Measurements from ENCODE around the gene TLN1. TPM values are rescaled to one million over a fixed set of nuclear protein-coding genes. Genes with fewer than 3 reads are reported as not detected.

Gene TLN1
- total and polyA plus RNA-seq, 10 of the 15 experiments (the other 5 are each of a cell fraction or from before 2014, with no cell fraction given), result 11.6 to 305 (median 71.9) TPM

- TF ChIP-seq LARP7 (IDR thresholded peaks at IDR 0.05) (no peak), FOXK2 (IDR thresholded peaks at IDR 0.05) (no peak), STAT3 (IDR thresholded peaks at IDR 0.05; ENCODE audit: low read depth, low read length) (no peak), ZSCAN29 (IDR thresholded peaks at IDR 0.05) (no peak), EGR1 (IDR thresholded peaks at IDR 0.05; ENCODE audit: borderline replicate concordance in 1 of 2, low read depth in 2 of 2, low read length in 2 of 2) (peak in 1 of 2 experiments; percentile 40; a peak in 1 of 3 replicates), CUX1 (IDR thresholded peaks at IDR 0.05; ENCODE audit: insufficient replicate concordance, low read depth, low read length) (no peak), SPI1 (IDR thresholded peaks at IDR 0.05; ENCODE audit: borderline replicate concordance, insufficient read depth, low read depth, low read length) (peak; percentile 86), SMAD5 (IDR thresholded peaks at IDR 0.05; ENCODE audit: low read depth) (no peak; the same call in 1 of the 2 replicates), POLR2AphosphoS5 (IDR thresholded peaks at IDR 0.05; ENCODE audit: low read length) (no peak; the same call in 1 of the 2 replicates), HDAC2 (IDR thresholded peaks at IDR 0.05) (no peak), MAX (IDR thresholded peaks at IDR 0.05; ENCODE audit: low read depth, low read length) (no peak), CEBPB (IDR thresholded peaks at IDR 0.05; ENCODE audit: borderline replicate concordance in 1 of 2, low read depth in 2 of 2, low read length in 2 of 2) (no peak), RELA (IDR thresholded peaks at IDR 0.05; ENCODE audit: borderline replicate concordance, partially characterized antibody) (peak; percentile 16), TAF1 (IDR thresholded peaks at IDR 0.05; ENCODE audit: borderline replicate concordance, low read depth, low read length) (0 out of 2 replicates have a peak, but pooled peaks have one; percentile 55), SIX5 (IDR thresholded peaks at IDR 0.05; ENCODE audit: low read depth, low read length, severe bottlenecking) (no peak), EZH2 (IDR thresholded peaks at IDR 0.05; ENCODE audit: borderline replicate concordance, control insufficient read depth, low read depth, low read length) (no peak), FOS (IDR thresholded peaks at IDR 0.05; ENCODE audit: borderline replicate concordance, extremely low read depth, insufficient read length) (no peak), ZNF384 (IDR thresholded peaks at IDR 0.05; ENCODE audit: borderline replicate concordance, low read depth, low read length) (no peak), POLR2A (IDR thresholded peaks at IDR 0.05; ENCODE audit: low read depth, low read length) (no peak; the same call in none of the 2 replicates), HDAC6 (IDR thresholded peaks at IDR 0.05; ENCODE audit: unreplicated experiment) (no peak), CBFB (IDR thresholded peaks at IDR 0.05; ENCODE audit: low read depth) (no peak), TBL1XR1 (IDR thresholded peaks at IDR 0.05; ENCODE audit: low read depth, low read length) (no peak), HSF1 (IDR thresholded peaks at IDR 0.05; ENCODE audit: low read depth, low read length) (no peak), NFIC (IDR thresholded peaks at IDR 0.05; ENCODE audit: low read depth, low read length) (no peak)
Measured at GRCh38 chr9:35756275-35757225, 24.6 kb upstream of the TLN1 start (continued).
